HL-60 (cell line): ENCODE data around the gene HNRNPF.

ENCODE experiments used
- CTCF ChIP-seq: IDR thresholded peaks from one replicate; pipeline ENCODE4 v1.5.1; 2011; ENCODE audit warnings: low read length, control low read depth, inconsistent platforms; ENCODE audit not compliant: insufficient read depth
- POLR2AphosphoS5 ChIP-seq: IDR thresholded peaks from 2 replicates; pipeline ENCODE4 v1.6.1; 2012; ENCODE audit warnings: low read depth

GRCh38 chr10:43377424-43377883, 31.5 kb downstream of the HNRNPF start:
- no peak for TF ChIP-seq CTCF
- no peak for TF ChIP-seq POLR2AphosphoS5
